GM21786 (cell line): Measurements from ENCODE around the gene NDE1.
A peak's percentile ranks its signal among the peaks of the same experiment; 100 is the strongest.
"Not testable (repeated sequence)": the region's sequence is repeated elsewhere in the genome, so short reads cannot be mapped to it uniquely, and the experiment has no call there.

ENCODE experiments used
- ATAC-seq: cut with Tn5 transposase; IDR thresholded peaks from one replicate; pipeline ENCODE4 v1.9.1; 2021; ENCODE audit not compliant: unreplicated experiment

Gene NDE1, protein sequence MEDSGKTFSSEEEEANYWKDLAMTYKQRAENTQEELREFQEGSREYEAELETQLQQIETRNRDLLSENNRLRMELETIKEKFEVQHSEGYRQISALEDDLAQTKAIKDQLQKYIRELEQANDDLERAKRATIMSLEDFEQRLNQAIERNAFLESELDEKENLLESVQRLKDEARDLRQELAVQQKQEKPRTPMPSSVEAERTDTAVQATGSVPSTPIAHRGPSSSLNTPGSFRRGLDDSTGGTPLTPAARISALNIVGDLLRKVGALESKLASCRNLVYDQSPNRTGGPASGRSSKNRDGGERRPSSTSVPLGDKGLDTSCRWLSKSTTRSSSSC

DNA sequence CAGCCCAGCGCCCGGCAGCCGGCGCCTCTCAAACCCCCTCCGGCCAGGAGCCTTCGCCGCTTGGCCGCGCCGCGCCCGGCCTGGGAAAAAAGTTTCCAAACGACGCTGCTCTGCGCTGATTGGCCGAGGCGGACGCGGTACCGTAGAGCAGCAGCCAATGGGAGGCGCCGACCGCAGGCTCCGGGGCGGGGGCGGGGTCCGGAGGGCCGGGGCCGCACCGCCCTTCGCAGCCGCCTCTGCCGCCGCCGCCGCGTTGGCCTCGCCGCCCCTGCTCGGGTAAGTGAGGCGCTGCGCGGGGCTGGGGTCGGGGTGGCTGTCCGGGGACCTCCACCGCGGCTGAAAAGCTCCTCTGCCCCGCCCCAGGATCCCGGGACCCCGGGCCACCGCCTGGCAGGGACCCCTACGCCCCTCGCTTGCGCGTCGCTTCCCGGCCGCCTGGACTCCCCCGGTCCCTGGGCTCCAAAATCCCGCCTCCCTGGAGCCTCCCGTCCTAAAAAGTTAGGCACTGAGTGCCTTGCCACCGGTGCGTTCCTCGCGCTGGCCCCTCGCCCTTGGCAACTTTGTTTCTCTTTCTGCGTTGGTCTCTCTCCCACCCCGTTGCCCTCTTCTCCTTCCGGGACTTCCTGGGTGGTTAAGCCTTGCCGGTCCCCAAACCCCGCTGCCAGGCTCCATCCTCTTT is at the start of gene NDE1:
Gene NDE1, plus strand, starts transcription at position 227 of the 679 bp plus-strand sequence. CDS start 14,534 bp downstream, outside the sequence.
- ATAC-seq, result peak; percentile 68

DNA sequence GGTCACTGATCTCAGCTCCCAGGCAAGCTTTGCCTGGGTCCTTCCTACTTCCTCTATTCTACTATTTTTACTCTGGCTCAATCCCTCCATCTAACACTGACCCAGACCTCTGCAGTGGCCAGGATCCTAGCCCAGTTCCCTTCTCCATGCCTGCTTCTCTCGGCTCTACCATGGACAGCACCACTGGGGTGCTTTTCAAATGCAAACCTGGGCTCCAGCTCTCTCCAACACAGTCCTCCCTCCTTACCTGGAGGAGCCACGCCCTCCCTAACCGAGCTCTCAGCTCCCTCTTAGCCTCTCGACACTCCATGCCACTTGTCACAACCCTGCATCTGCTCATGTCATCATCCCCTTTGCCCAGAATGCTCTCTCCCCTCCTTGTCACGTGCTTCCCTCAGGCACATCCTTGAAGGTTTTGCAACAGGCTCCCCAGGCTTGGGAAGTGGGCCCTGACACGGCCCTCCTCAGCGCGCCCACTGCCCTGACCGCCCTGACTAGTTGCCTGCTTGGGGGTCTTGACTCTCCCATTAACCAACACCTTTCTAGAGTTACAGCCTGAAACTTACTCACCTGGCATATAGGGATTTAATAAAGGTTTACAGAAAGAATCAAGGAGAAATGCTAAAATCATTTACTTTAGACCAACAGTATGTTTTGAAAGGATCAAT is 48.7 kb upstream of the NDE1 start:
- ATAC-seq, result no peak

DNA sequence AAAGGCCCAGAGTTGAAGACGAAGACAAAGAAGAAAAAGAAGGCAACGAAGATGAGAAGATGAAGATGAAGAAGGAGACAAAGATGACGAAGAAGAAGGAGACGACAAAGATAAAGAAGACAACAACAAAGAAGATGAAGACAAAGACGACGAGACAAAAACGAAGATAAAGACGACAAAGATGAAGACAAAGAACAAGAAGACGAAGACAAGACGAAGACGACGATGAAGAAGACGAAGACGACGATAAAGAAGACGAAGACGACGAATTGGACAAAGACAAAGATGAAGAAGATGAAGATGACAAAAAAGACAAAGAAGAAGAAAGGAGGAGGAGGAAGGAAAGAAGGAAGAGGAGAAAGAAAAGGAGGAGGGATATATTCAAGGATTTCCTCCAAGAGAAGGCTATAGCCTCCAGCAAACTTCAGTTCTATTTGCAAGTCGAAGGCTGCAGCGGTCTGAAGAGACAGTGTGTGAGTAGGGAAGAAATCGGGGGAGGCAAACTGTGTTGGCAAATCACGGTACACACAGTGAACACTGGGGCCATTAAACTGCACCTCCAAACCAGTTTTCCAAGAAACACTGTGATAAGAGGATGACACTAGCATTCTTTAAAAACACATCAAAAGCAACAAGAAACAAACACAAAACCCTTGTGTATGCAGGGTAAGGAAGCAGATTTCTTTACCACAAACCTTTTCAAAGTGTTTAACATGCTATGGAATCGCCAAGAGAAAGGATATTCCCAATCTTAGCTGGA is 47.6 kb upstream of the NDE1 start:
- ATAC-seq, result no peak

DNA sequence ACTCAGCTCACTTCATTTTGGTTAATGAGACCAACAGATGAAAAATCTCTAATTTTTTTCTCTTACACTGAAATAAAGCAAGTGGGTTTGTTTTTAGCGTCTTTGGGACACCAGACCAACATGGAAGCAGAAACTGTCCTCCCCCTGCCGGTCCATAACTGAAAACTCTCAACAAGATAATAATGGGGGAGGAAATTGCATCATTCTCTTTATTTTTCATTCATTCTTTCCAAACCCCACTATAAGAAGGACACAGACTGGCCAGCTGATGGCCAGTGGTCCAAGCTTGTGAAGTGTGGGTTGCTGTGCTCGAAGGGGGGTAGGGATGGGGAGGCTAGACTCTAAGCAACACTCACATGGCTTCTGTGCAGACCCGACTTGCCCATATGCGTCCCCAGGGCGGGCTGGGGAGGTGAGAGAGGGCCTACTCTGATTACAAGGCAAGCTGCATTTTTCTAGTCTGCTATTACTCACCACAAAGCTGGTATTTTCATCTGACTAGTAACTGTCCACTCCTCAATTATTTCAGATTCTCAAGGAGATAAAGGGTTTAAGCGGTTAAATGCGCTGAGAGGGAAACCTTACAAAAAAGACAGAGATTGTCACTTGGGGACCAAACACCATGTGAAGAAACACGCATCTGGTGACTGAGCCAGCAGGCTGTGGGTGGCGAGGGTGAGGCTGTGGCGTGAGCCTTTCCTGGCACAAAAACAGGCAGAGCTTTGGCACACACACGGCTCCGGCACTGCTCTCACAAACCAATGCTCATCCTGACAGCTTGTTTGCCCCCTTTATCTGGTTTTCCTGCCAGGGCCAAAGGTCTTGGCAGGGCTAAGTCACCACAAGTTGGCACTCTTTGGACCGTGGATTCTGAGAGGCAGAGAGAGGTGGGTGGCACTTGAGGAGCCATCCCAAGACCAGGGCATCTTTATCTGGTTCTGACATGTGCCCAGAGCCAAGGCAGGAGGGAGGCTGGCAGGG is 45.3 kb upstream of the NDE1 start:
- ATAC-seq, result no peak

DNA sequence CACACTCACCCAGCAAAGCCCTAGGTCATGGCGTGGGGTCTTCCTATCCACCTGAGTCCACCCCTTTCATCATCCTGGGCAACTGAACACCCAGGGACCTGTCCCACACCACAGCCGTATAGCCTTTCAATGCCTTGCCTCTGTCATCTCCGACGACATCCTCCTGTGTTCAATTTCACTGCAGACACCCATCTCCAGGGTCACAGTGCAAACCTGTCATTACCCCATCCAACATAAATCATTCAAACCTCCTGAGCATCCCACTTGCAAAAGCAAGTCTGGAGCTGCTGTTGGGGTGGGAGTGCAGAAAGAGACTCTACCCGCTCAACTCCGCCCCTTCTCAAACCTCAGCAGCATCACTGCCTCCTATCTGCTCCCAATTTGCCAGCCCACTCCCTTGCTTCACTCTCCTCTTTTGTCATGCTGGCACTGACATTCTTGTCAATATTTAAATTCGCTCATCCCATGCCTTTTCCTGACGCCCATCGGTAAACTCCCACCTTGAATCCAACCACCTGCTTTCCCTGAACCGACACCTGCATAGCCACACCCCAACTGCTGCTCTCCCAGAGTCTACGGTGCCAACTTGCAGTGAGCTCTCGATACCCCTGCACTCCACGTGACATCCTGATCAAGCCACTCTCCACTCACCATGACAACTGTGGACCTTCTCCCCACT is 44.1 kb upstream of the NDE1 start:
- ATAC-seq, result no peak

DNA sequence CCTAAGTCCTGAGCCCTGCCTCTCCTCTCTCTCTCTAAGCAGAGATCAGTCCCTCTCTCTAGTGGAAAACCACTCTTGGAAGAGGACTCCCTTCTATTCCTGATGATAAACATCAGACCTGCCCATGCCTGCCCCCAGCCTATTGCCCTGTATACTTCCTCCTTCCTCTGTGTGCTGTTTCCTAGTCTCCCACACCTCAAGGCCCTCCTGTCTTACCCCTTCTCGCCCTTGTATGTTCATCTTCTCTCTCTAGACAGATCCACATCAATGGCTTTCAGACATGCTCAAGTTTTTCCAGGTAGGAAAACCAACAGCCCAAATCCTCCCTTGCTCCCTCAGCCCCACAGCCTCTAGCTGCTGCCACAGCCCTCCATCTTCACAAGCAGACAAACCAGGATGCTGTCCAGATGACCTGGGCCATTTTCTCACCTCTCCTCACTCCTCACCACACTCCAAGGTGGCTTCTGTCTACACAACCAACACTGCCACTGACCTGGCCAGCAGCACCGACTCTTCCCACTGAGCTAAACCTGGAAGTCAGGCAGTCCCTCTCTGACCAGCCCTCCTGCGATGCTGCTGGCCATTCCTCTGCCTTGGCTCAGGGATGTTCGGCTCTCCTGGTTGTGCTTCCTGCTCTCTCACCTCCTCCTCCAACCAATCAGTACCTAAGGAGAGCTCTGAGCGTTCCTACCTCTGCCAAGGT is 43.4 kb upstream of the NDE1 start:
- ATAC-seq, result no peak

DNA sequence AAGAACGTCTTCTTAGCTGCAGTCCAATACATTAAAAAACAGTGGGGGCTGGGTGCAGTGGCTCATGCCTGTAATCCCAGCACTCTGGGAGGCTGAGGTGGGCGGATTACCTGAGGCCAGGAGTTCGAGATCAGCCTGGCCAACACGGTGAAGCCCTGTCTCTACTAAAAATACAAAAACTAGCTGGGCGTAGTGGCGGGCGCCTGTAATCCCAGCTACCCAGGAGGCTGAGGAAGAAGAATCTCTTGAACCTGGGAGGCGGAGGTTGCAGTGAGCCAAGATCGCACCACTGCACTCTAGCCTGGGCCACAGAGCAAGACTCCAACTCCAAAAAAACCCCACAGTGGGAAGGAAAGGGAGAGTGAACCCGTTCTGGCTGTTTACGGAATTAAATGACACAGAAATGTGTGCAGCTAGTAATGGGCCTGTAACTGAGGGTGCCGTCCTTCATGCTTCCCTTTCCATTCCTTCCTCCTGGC is 42.8 kb upstream of the NDE1 start:
- ATAC-seq, result not testable (repeated sequence)

DNA sequence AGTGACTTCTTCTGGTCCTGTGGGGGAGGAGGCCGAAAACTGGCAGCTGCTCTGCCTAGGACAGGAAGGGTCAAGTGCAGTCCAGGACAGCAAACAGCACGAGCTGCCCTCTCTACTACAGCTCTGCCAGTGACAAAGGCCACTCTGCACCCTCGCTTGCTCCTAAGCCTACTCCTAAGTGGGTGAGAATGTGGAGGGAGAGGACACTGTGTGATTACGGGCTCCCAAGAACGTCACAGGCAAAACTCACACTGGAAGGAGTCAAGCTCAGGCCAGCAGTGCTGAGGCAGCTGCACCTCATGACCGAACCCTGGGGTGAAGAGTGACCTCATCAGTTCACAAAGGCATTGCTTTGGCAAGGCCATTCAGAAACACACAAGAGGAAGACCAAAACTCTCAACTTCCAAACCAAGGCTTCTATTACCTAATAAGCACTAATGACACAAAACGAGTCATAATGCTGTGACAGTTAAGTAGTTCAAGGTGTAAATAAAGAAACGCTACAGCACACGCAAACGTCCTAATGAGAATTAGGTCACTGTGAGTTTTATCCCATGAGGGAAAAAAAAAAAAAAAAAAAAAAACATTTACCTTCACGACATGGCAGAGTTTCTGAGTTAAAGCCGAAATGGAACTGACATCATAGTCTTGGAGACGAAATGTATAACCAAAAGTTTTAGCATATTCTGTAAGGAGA is 42.2 kb upstream of the NDE1 start:
- ATAC-seq, result no peak

DNA sequence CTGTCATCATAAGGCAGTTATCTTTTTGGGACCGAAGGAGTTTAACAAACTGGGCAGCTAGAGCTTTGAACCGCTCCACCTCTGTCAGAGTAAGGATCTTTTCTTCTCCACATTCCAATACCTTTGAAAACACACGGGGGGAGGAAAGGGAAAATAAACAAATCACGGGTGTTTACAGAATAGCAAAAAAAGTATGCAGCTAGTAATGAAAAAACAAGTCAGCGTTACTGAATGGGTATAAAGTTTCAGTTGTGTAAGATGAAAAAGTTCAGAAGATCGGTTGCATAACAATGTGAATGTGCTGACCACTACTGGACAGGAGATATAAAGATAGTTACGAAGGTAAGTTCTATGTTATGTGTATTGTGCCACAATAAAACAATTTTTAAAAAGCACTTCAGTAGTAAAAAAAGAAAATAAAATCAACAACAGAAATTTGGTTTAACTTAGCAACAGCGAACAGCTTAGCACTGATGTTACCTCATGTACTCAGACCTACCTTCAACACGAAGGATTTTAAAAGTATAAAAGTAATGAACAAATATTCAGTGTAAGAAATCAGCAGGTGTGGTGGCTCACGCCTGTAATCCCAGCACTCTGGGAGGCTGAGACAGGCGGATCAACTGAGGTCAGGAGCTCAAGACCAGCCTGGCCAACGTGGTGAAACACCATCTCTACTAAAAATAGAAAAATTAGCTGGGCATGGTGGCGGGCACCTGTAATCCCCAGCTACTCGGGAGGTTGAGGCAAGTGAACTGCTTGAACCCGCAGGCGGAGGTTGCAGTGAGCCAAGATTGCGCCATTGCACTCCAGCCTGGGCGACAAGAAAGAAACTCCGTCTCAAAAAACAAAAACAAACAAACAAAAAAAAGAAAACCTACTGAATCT is 41.4 kb upstream of the NDE1 start:
- ATAC-seq, result no peak

DNA sequence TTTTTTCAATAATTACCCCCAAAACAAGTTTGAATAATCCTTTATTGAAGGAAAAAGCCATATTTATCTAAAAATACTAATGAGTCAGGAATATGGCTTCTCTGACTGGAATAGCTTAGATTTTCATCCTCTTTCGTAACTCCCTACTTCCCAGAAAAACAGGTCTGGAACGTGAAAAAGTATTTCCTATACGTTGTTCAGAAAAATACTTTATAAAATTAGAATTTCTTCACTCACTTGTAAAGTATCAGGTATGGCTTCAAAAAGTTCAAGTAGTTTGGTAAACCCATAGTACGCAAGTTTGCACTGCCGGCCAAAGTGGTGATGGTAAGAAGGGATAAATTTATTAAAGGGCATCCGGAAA is 40.8 kb upstream of the NDE1 start:
- ATAC-seq, result no peak

DNA sequence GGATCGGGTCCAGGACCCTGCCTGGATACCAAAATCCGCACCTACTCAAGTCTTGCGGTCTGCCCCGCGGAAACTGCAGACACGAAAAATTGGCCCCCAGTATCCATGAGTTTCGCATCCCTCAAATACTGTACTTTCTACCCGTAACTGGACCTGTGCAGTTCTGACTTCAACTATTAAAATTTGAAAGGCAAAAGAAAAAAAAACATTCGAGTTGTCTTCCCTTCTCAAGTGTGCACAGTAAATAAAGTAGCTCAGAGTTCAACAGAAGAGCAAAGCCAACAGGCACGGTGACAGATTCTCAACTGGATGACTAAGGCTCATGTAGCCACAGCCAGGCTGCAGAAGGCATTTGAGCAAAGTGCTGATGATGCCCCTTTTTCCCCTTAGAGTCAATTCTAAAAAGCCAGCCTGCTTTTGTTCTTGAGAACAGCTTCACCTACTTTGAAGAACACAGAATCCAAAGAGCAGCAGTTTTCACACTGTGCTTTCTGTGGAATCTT is 39.6 kb upstream of the NDE1 start:
- no peak for ATAC-seq

DNA sequence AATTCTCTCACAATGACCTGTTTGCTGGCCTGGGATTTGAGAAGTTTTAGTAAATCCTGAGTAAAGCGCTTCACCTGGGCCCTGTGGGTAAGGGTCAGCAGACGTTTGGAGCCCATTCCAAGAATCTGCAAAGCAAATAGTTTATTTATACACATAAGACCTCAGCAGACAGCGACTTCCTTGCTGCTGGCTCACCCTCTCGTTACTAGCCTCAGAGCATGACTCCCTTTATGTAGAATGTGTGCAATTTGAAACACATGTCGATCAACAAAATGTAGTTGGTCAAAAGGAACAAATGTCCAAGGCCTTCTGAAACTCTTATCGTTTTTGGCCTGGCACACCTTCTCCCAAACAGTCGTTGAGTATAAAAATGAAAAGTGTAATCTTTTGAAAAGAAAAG is 38.4 kb upstream of the NDE1 start:
- ATAC-seq, result no peak

DNA sequence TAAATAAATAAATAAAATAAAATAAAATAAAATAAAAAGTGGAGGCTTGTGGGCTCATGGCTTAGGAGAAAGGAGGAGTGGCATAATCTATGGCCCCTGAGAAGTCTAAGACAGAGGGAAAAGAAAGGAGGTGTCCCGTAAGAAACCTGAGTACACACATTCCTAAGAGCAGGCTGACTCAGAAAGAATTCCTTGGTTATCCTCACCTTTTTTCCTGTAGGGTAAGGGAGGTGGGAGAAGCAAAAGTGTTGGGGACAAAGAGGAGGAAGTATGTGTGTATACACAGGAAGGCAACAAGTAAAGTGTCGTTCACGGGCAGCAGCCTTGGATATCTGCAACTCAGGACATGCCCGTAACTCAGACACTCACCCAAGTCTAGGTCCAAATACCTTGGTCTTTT is 36.4 kb upstream of the NDE1 start:
- ATAC-seq, result no peak

DNA sequence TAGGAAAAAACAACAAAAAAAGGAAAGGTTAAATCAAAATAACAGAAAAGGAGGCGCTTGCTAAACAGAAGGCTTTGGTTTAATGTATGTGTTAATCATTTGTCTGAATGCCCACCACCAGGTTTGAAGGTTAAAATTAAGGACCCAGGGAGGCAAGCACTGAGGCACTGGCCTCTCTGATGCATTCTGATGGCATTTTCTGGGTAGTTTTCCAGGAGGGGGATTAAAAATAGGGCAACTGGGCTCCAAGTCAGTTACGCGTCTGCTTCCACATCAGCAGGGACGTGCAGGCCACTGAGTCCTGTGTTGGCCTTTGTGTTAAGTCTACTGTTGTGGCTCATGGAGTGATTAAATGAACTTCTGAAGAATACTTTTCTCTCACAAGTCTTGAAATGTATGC is 34.0 kb upstream of the NDE1 start:
- no peak for ATAC-seq

DNA sequence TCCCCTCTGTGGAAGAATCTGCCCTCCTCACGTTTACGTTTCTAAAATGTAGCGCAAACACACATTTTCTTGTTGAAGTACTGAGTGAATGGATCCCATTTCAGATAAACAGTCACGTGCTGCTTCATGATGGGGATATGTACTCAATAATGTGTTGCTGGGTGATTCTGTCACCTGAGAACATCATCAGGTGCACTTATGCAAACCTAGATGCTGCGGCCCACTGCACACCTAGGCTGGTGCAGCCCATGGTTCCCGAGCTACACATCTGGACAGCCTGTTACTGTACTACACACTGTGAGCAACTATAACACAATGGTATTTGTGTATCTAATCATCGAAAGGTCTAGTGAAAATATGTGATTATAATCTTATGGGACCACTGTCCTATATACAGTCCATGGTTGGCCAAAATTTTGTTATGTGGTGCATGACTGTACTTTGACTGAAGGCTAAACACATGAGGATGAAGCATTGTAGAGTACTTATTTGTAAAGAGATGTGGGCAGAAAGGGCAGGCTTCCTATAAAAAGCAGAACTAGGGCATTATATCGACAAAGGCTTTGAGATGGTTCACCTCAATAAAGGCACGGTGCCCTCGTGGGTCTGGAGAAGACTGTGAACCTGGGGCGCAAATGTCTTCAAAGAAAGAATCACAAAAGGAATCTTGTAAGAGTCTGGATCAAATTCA is 33.4 kb upstream of the NDE1 start:
- no peak for ATAC-seq

DNA sequence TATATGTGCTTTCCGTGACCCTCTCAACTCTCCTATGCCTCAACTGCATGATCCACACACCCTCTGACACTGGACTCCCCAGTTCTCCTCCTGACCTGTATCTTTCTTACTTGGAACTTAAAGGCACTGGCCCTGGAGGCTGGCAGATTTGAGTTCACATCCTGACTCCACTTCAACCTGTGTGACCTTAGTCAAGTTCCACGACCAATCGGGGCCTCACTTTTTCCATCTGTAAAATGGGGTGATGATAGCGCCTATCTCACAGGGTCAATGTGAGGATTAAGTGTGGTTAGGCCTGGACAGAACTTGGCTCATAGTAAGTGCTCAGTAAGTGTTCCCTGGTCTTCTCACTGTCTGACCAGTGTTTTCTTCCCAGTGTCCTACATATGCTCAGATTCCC is 32.1 kb upstream of the NDE1 start:
- no peak for ATAC-seq

DNA sequence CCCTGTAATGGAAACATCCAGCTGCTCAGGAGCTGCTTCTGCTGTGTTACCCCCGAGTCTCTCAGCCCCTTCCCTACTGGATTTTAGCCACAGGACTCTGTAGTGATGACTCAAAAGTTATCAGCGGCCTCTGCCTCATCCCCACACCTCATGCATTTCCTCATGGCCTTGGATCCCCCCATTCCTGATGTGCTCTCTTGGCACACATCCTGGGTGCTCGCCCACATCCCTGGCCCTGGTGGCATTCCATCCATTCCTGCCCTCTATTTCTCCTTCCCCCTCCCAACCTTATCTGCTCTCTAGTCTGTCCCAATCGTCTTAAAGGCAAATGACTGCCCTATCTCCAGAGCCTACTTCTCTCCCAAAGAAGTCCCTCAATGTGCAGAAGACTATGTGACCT is 31.7 kb upstream of the NDE1 start:
- no peak for ATAC-seq
